B cell (primary cell): ENCODE results near the gene CUZD1.

Experiments used
- CTCF ChIP-seq: fragments of 200-600 bp; IDR thresholded peaks from one replicate; pipeline ENCODE4 v1.8.0; 2022; ENCODE audit warnings: antibody characterized with exemption, mild to moderate bottlenecking
- EZH2 ChIP-seq: IDR thresholded peaks from 2 replicates; pipeline ENCODE4 v1.6.1; 2012; ENCODE audit warnings: borderline replicate concordance, low read depth, mild to moderate bottlenecking, moderate library complexity, low read length; ENCODE audit not compliant: insufficient read depth, poor library complexity, severe bottlenecking

GRCh38 chr10:122875843-122876466, 30.3 kb upstream of the CUZD1 start:
- TF ChIP-seq CTCF = no peak
- TF ChIP-seq EZH2 = no peak
